NAMALWA (cell line): ENCODE results near the gene CEP41.

Source experiments
- DNase-seq: peaks from one replicate; pipeline ENCODE4 v3.0.0-alpha.2; 2015; ENCODE audit warnings: low spot score

CEP41 gene

GRCh38 chr7:130350945-130351790 lies 89.6 kb downstream of the CEP41 start:
- no peak for DNase-seq

DNA sequence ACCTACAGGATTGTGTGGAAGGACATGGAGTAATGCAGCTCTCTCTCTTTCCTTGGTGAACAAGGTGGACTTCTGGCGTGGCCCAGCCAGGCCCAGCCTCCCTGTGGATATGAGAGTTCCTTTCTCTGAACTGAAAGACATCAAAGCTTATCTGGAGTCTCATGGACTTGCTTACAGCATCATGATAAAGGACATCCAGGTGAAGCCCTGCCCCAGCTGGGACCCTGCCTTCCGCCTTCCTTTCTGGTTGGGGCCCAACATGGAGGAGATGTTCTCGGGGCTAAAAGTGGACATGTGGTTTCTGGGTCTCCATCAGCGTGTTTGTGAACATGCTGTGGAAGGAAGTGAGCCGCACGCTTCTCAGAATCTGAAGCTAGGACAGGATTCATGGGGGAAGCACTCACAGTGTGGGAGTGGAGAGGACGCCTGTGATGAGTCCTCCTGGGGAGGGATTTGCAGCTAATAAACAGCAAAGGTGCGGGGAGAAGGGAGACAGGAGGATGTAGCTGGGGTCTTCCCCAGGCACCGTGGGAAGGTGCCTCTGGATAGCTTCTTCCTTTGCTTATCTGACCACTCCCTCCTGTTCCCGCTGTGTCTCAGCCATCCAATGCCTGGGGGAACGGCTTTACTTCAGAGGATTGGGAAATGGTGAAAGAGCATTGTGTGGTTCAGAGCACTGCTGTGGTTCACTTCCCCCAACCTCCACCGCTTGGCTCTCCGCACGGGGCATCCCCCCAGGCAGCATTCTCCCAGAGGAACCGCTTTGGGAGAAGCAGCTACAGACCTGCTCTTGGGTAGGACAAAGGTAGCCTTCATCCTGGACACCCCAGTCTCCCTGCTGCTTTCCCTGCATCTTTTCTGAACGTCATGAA lies 90.7 kb downstream of the CEP41 start:
- DNase-seq = no peak

- DNase-seq = no peak
Observed at GRCh38 chr7:130346941-130347340, 93.9 kb downstream of the CEP41 start.

- no peak for DNase-seq
Observed at GRCh38 chr7:130346177-130346905, 94.5 kb downstream of the CEP41 start.

DNA sequence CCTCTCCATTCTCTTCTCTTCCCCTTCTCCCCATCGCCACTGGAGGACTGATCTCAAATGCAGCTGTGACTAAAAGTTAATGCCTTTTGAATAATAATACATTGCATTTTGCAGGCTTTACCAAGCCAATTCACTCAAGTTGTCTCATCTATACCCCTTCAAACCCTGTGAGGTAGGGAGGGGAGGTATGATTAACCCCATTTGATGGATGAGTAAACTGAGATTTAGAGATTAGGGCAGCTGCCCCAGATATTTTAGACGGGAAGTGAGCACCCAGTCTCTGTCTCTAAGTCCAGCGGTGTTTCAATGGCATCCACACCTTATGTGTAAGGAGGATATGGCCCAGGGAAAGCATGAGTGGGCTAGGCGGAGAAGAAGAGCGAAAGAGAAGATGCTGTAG lies 95.1 kb downstream of the CEP41 start:
- DNase-seq = no peak

DNA sequence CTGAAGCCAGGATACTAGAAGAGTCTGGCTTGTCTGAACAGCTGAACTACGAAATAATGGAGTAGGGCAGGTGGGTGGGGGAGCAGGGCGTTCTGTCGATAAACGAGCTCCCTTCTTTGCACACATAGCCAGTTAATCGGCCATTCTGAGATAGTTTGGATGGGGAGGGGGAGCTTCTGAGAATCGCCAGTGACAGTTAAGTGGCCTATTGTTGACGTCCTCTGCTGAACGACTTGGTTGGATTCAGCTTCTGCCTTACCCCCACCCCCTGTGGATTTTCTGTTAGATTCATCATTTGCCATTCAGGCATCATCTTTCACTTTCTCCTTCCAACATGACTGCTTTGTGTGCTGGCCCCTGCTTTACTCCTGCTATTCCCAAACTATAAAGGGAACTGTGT lies 95.7 kb downstream of the CEP41 start:
- DNase-seq = no peak

DNA sequence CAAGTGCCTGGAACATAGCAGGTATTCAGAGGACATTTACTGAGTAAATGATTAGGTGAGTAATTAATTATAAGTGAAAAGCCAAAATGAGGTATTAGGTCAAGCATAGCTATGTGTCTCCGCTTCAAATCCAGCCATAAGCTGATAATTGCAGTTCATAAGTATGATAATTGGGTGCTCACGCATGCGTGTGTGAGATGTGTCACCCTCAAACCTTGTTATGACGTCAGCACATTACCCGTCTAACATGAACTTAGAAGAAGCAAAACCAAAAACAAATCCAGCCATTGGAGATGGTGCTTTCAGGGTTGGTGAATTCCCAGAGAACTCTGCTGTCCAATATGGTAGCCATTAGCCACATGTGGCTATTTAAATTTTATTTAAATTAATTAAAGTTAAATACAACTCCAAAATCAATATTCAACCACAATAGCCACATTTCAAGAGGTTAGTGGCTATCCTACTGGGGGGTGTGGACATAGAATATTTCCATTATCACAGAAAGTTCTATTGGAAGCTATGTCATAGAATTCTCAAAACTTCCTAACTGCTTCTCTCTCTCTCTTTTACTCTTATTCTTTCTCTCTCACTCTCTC lies 96.4 kb downstream of the CEP41 start, which contains the start of gene CPA5:
CPA5 (plus strand) TSS at position 546 of the 596 bp plus-strand sequence. CDS start 1,670 bp downstream, outside the sequence.
- no peak for DNase-seq
